Stimulated activated CD4-positive, alpha-beta T cell treated with anti-CD3 and anti-CD28 coated beads, Interleukin-4, amount 100 ng/mL, for 1 hour (primary cell): ENCODE measurements around the gene TES.
"Not testable (repeated sequence)": the region's sequence is repeated elsewhere in the genome, so short reads cannot be mapped to it uniquely, and the experiment has no call there.

Experiments
- DNase-seq: peaks from one replicate; pipeline ENCODE4 v3.0.0-alpha.2; 2020

TES gene

DNA sequence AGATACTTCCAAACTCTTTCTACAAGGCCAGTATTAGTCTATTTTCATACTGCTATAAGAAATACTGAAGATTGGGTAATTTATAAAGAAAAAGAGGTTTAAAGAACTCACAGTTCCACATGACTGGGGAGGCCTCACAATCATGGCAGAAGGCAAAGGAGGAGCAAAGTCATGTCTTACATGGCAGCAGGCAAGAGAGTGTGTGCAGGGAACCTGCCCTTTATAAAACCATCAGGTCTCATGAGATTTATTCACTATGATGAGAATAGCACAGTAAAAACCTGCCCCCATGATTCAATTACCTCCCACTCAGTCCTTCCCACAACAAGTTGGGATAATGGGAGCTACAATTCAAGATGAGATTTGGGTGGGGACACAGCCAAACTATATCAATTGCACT, 85.6 kb downstream of the TES start:
- not testable (repeated sequence) for DNase-seq

DNA sequence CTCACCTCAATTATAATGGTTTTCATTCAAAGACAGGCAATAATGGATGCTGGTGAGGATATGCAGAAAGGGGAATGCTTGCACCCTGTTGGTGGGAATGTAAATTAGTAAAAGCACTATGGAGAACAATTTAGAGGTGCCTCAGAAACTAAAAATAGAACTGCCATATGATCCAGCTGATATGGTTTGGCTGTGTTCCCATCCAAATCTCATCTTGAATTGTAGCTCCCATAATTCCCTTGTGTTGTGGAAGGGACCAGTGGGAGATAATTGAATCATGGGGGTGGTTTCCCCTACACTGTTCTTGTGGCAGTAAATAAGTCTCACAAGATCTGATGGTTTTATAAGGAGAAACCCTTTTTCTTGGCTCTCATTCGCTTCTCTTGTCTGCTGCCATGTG, 87.7 kb downstream of the TES start:
- DNase-seq, result no peak

DNA sequence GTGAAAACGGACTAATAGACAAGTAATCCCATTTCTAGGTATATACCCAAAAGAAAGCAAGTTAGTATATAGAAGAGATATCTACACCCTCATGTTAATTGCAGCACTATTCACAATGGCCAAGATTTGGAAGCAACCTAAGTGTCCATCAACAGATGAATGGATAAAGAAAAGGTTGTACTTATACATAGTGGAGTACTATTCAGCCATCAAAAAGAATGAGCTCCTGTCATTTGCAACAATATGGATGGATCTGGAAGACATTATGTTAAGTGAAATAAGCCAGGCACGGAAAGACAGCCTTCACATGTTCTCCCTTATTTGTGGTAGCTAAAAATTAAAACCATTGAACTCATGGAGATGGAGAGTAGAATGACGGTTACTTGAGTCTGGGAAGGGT, 88.2 kb downstream of the TES start:
- DNase-seq, result no peak

DNA sequence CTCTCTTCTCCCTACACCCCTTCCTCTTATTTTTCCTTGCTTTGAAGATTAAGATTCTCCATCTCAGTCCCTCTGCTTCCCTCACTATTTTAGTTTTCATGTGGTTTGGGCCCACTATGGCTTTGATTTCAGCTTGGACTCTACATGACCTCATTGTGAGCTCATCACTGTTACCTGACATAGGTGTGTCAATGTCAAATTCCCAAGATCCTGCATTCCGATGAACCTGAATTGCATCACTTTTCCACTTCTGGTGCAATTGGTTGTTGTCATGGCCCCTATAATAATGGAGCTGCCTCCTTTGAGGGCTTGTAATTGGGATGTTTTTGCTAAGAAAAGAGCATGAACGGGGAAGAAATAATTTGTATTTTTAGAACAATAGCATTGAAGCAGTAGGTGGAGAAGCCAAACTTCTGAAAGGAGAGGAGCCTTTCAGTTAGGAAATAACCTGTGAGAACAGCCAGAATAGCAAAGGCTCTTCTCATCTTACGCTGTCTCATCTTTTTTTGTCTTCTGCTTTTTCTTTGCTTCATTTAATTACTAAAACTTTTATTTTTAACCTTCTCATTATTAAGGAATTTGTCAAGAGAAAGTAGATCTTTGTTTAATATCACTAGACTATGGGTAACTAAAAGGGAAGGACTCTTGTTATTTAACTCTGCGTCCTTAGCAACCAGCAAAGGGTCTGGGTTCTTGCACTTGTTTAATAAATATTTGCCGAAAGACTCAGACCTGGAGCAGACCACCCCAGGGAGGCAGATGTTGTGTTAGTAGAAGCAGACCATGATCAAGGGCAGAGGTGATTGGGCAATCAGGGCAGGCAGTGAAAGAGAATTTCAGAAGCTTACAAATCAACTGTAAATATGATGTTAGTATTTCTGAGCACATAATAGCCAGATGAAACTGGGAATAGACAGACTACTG, 95.4 kb downstream of the TES start:
- DNase-seq, result no peak

DNA sequence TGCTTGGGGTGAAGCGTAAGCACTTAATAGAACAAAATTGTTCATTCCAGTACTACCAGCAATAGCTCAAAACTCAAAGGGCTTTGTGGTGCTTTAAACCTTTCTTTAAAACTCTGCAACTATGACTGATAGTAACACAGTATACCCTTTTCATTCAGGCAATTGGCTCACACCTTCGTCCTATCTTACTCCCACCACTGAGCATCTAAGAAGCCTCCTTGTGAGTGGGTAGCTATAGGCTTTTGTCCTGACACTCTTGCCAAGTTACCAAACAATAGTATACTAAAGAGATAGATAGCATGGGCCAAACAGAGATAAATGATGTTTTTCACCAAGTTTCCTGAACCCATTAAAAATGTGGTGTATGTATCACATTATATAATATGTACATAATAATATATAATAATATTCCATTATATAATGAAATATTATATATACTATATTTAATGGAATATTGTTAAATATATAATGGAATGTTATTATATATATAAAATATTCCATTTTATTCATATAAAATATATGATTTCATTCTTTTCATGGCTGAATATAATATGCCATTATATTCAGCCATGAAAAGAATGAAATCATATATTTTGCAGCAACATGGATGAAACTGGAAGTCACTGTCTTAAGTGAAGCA, 96.2 kb downstream of the TES start:
- DNase-seq, result no peak

DNA sequence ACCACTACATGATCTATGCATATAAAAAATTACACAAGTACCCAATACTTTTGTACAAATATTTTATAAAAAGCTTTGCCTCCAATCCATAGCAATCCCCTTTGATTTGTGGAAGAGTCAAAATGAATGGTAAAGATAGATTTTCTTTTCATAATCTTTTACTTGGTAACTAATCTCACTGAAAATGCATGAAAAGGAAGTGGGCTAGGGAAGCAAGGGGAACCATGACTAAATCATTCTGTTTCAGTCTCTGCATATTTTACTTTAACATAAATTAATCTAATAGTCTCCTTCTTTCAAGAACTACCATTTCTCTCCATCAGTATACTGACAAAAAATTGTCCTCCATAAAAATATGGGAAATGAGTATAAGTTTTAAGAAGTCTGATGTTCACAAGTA, 96.9 kb downstream of the TES start:
- no peak for DNase-seq
